Renal cortex interstitium (tissue), 11 donors: ENCODE results near the gene STX7. TPM values are rescaled to one million over a fixed set of nuclear protein-coding genes. Genes with fewer than 3 reads are reported as not detected.

Experiments used
- DNase-seq, 11 donors: peaks; one replicate each; pipeline ENCODE4 v3.0.0-alpha.2; 2013; ENCODE audit warnings: low read depth in 9 of 11, low spot score in 4 of 11; ENCODE audit errors: extremely low read depth in 1 of 11
- polyA plus RNA-seq, 3 donors: library from polyadenylated mRNA; unstranded; fragments of 120-200 nt; gene quantifications; one replicate each; pipeline ENCODE4 v1.2.1, GENCODE V29; 2013; ENCODE audit not compliant: insufficient read length in 3 of 3

The STX7 gene
- polyA plus RNA-seq, 3 donors: 83.3 to 92.5 (median 84.3) TPM

- peak in 3 of 11 donors; percentile 60 to 65 (median 60) for DNase-seq
Observed at GRCh38 chr6:132400883-132401617, 111.9 kb downstream of the STX7 start, which contains the start of gene MOXD1. MOXD1 (minus strand) TSS chr6:132401475; CDS start chr6:132401426, 49 bp downstream.

- no peak for DNase-seq
Observed at GRCh38 chr6:132400555-132400882, 112.4 kb downstream of the STX7 start.

GRCh38 chr6:132399376-132400074, 113.4 kb downstream of the STX7 start:
- no peak for DNase-seq

Other genes starting within 250 kb of the STX7 start
- 100 to 1,000 TPM; 205 to 232 (median 220) TPM for gene MOXD1, start 111.6 kb downstream of the STX7 start, polyA plus RNA-seq
- not detected for gene TAAR9, start 25.2 kb upstream of the STX7 start, polyA plus RNA-seq
- gene TAAR8, start 39.6 kb upstream of the STX7 start, polyA plus RNA-seq: not detected
- not detected for gene TAAR6, start 57.2 kb upstream of the STX7 start, polyA plus RNA-seq
- not detected for gene TAAR5, start 76.6 kb upstream of the STX7 start, polyA plus RNA-seq
- not detected for gene TAAR2, start 111.2 kb upstream of the STX7 start, polyA plus RNA-seq
- gene TAAR1, start 146.1 kb upstream of the STX7 start, polyA plus RNA-seq: under 1 TPM in 1 of 3 donors, not detected in 2; 0.20 TPM
- under 1 TPM; 0.11 to 0.26 (median 0.22) TPM for gene VNN1, start 200.9 kb upstream of the STX7 start, polyA plus RNA-seq
- gene VNN2, start 244.8 kb upstream of the STX7 start, polyA plus RNA-seq: 1 to 10 TPM; 2.3 to 2.5 (median 2.4) TPM